ENCODE data around the gene METTL3. TPM values are rescaled to one million over a fixed set of nuclear protein-coding genes. Genes with fewer than 3 reads are reported as not detected.

METTL3 gene
- total and polyA plus RNA-seq, 2 donors from 2014 or later: 31.4 to 44.3 TPM

GRCh38 chr14:21524575-21525490 lies 13.7 kb upstream of the METTL3 start:
- H3K9me3 ChIP-seq (ENCODE audit: control insufficient read depth in 2 of 3, insufficient read depth in 1 of 3, low read length in 3 of 3): no peaks in the 10 kb centered on the region

GRCh38 chr14:21523203-21523602 lies 12.1 kb upstream of the METTL3 start:
- no peak overlapping the region for H3K27ac ChIP-seq (ENCODE audit: low read depth in 2 of 2, low read length in 2 of 2)
- no peaks in the 10 kb centered on the region for H3K36me3 ChIP-seq (ENCODE audit: control insufficient read depth in 2 of 3, insufficient read depth in 3 of 3, low read length in 3 of 3)
- H3K9me3 ChIP-seq (ENCODE audit: control insufficient read depth in 2 of 3, insufficient read depth in 1 of 3, low read length in 3 of 3): no peaks in the 10 kb centered on the region
- intact Hi-C loops (cut with DNase I): no loop called here
- no peak overlapping the region for H3K4me3 ChIP-seq (ENCODE audit: low read length in 3 of 3)
- FAIRE-seq (no peak), DNase-seq (no peak)
- no peaks in the 10 kb centered on the region for H3K4me1 ChIP-seq (ENCODE audit: control insufficient read depth in 2 of 3, insufficient read depth in 2 of 3, low read depth in 1 of 3, low read length in 3 of 3)
- H3K9ac ChIP-seq (ENCODE audit: low read length in 3 of 3): no peak overlapping the region
- TF ChIP-seq, protein P1, sequence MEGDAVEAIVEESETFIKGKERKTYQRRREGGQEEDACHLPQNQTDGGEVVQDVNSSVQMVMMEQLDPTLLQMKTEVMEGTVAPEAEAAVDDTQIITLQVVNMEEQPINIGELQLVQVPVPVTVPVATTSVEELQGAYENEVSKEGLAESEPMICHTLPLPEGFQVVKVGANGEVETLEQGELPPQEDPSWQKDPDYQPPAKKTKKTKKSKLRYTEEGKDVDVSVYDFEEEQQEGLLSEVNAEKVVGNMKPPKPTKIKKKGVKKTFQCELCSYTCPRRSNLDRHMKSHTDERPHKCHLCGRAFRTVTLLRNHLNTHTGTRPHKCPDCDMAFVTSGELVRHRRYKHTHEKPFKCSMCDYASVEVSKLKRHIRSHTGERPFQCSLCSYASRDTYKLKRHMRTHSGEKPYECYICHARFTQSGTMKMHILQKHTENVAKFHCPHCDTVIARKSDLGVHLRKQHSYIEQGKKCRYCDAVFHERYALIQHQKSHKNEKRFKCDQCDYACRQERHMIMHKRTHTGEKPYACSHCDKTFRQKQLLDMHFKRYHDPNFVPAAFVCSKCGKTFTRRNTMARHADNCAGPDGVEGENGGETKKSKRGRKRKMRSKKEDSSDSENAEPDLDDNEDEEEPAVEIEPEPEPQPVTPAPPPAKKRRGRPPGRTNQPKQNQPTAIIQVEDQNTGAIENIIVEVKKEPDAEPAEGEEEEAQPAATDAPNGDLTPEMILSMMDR (IDR thresholded peaks at IDR 0.05; ENCODE audit: borderline replicate concordance, extremely low read depth, insufficient read depth): no peak
- H3K27me3 ChIP-seq (ENCODE audit: control insufficient read depth, insufficient read depth, low read length): no peaks in the 10 kb centered on the region

More at GRCh38 chr14:21524575-21525490, 13.7 kb upstream of the METTL3 start:
- intact Hi-C loops (cut with DNase I): no loop called here
- H3K4me1 ChIP-seq (ENCODE audit: control insufficient read depth in 2 of 3, insufficient read depth in 2 of 3, low read depth in 1 of 3, low read length in 3 of 3): no peaks in the 10 kb centered on the region
- H3K4me3 ChIP-seq (ENCODE audit: low read length in 3 of 3): peak overlapping the region in 2 of 3 donors; percentile 68 to 78
- no peak for FAIRE-seq
- H3K9ac ChIP-seq (ENCODE audit: low read length in 3 of 3): peak overlapping the region in 2 of 3 donors; percentile 43 to 61
- no peaks in the 10 kb centered on the region for H3K36me3 ChIP-seq (ENCODE audit: control insufficient read depth in 2 of 3, insufficient read depth in 3 of 3, low read length in 3 of 3)
- DNase-seq: peak in 1 of 5 donors; percentile 75
- H3K27ac ChIP-seq (ENCODE audit: low read depth in 2 of 2, low read length in 2 of 2): no peak overlapping the region
- no peaks in the 10 kb centered on the region for H3K27me3 ChIP-seq (ENCODE audit: control insufficient read depth, insufficient read depth, low read length)
- TF ChIP-seq, protein P1 (IDR thresholded peaks at IDR 0.05; ENCODE audit: borderline replicate concordance, extremely low read depth, insufficient read depth): no peak

GRCh38 chr14:21521501-21521900 lies 10.4 kb upstream of the METTL3 start:
- Histone ChIP-seq H3K4me3 (ENCODE audit: low read length in 3 of 3) (no peak overlapping the region), H3K9ac (ENCODE audit: low read length in 3 of 3) (no peak overlapping the region), H3K36me3 (ENCODE audit: control insufficient read depth in 2 of 3, insufficient read depth in 3 of 3, low read length in 3 of 3) (no peaks in the 10 kb centered on the region), H3K27ac (ENCODE audit: low read depth in 2 of 2, low read length in 2 of 2) (no peak overlapping the region), H3K4me1 (ENCODE audit: control insufficient read depth in 2 of 3, insufficient read depth in 2 of 3, low read depth in 1 of 3, low read length in 3 of 3) (no peaks in the 10 kb centered on the region), H3K27me3 (ENCODE audit: control insufficient read depth, insufficient read depth, low read length) (no peaks in the 10 kb centered on the region), H3K9me3 (ENCODE audit: control insufficient read depth in 2 of 3, insufficient read depth in 1 of 3, low read length in 3 of 3) (no peaks in the 10 kb centered on the region)
- DNase-seq: no peak
- intact Hi-C loops (cut with DNase I): no loop called here
- no peak for FAIRE-seq
- TF ChIP-seq, protein P1 (IDR thresholded peaks at IDR 0.05; ENCODE audit: borderline replicate concordance, extremely low read depth, insufficient read depth): no peak

All from kidney (tissue), 14 donors.